MM.1S (cell line): ENCODE results near the gene CLTB.

Experiments used
- DNase-seq: peaks from one replicate; pipeline ENCODE4 v3.0.0-alpha.2; 2015
- H2AFZ ChIP-seq: fragments of 300-600 bp; sonication (generic); 2 replicates; pipeline ENCODE4 v1.6.0; 2016; ENCODE audit warnings: antibody characterized with exemption, low read length
- H3F3A ChIP-seq: fragments of 300-600 bp; sonication (generic); 2 replicates; pipeline ENCODE4 v1.6.1; 2016; ENCODE audit warnings: mild to moderate bottlenecking, antibody characterized with exemption, low read length, moderate library complexity, mixed read lengths; ENCODE audit not compliant: insufficient read depth
- H3K27ac ChIP-seq: fragments of 300-600 bp; sonication (generic); 2 replicates; pipeline ENCODE4 v1.5.1; 2016; ENCODE audit warnings: mild to moderate bottlenecking, low read length
- H3K27me3 ChIP-seq: fragments of 300-600 bp; sonication (generic); replicated peaks from 2 replicates; pipeline ENCODE4 v1.6.0; 2016; ENCODE audit warnings: low read length; ENCODE audit not compliant: insufficient read depth
- H3K36me3 ChIP-seq: fragments of 300-600 bp; sonication (generic); replicated peaks from 2 replicates; pipeline ENCODE4 v1.6.1; 2016; ENCODE audit warnings: mild to moderate bottlenecking, low read length, mixed read lengths; ENCODE audit not compliant: insufficient read depth
- H3K4me1 ChIP-seq: fragments of 300-600 bp; sonication (generic); 2 replicates; pipeline ENCODE4 v1.6.1; 2016; ENCODE audit warnings: low read length, mixed read lengths
- H3K4me2 ChIP-seq: fragments of 300-600 bp; sonication (generic); 2 replicates; pipeline ENCODE4 v1.6.0; 2016; ENCODE audit warnings: low read depth, low read length
- H3K4me3 ChIP-seq: fragments of 300-600 bp; sonication (generic); 2 replicates; pipeline ENCODE4 v1.5.1; 2016; ENCODE audit warnings: low read length, mixed read lengths
- H3K79me2 ChIP-seq: fragments of 300-600 bp; sonication (generic); 2 replicates; pipeline ENCODE4 v1.6.1; 2016; ENCODE audit warnings: mixed run types, low read length, mixed read lengths
- H3K9ac ChIP-seq: fragments of 300-600 bp; sonication (generic); 2 replicates; pipeline ENCODE4 v1.6.1; 2016; ENCODE audit warnings: low read length, mixed read lengths
- H3K9me2 ChIP-seq: fragments of 300-600 bp; sonication (generic); replicated peaks from 2 replicates; pipeline ENCODE4 v1.6.1; 2016; ENCODE audit warnings: mild to moderate bottlenecking, low read length, mixed read lengths; ENCODE audit not compliant: insufficient read depth
- H3K9me3 ChIP-seq: fragments of 300-600 bp; sonication (generic); replicated peaks from 2 replicates; pipeline ENCODE4 v1.6.1; 2016; ENCODE audit warnings: mild to moderate bottlenecking, low read length, mixed read lengths; ENCODE audit not compliant: insufficient read depth
- H4K20me1 ChIP-seq: fragments of 300-600 bp; sonication (generic); 2 replicates; pipeline ENCODE4 v1.6.1; 2016; ENCODE audit warnings: mild to moderate bottlenecking, low read length, moderate library complexity, mixed read lengths; ENCODE audit not compliant: insufficient read depth
- EZH2 ChIP-seq: fragments of 300-600 bp; sonication (generic); optimal IDR thresholded peaks from 2 replicates; pipeline ENCODE3; 2017; ENCODE audit warnings: low read depth, mild to moderate bottlenecking, antibody characterized with exemption, low read length, mixed read lengths
- EZH2phosphoT487 ChIP-seq: fragments of 300-600 bp; sonication (generic); IDR thresholded peaks from 2 replicates; pipeline ENCODE4 v1.6.1; 2018; ENCODE audit warnings: antibody characterized with exemption, low read length
- TF ChIP-seq, protein P1 (sequence below): fragments of 300-600 bp; sonication (generic); IDR thresholded peaks from 2 replicates; pipeline ENCODE4 v1.5.1; 2016; ENCODE audit warnings: antibody characterized with exemption, low read length, mixed read lengths

CLTB gene

GRCh38 chr5:176350416-176350815 is 65.9 kb downstream of the CLTB start:
- Histone ChIP-seq H3F3A (no peaks in the 10 kb centered on the region), H3K27ac (no peak overlapping the region), H3K9ac (no peak overlapping the region), H3K9me2 (no peaks in the 10 kb centered on the region), H3K9me3 (no peaks in the 10 kb centered on the region), H4K20me1 (no peaks in the 10 kb centered on the region), H3K79me2 (peaks cover 19% of the 10 kb centered on the region), H3K36me3 (no peaks in the 10 kb centered on the region), H3K4me1 (no peaks in the 10 kb centered on the region), H2AFZ (no peak overlapping the region), H3K4me3 (no peak overlapping the region), H3K4me2 (no peak overlapping the region), H3K27me3 (no peaks in the 10 kb centered on the region)
- TF ChIP-seq, protein P1, sequence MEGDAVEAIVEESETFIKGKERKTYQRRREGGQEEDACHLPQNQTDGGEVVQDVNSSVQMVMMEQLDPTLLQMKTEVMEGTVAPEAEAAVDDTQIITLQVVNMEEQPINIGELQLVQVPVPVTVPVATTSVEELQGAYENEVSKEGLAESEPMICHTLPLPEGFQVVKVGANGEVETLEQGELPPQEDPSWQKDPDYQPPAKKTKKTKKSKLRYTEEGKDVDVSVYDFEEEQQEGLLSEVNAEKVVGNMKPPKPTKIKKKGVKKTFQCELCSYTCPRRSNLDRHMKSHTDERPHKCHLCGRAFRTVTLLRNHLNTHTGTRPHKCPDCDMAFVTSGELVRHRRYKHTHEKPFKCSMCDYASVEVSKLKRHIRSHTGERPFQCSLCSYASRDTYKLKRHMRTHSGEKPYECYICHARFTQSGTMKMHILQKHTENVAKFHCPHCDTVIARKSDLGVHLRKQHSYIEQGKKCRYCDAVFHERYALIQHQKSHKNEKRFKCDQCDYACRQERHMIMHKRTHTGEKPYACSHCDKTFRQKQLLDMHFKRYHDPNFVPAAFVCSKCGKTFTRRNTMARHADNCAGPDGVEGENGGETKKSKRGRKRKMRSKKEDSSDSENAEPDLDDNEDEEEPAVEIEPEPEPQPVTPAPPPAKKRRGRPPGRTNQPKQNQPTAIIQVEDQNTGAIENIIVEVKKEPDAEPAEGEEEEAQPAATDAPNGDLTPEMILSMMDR: no peak
- no peak for TF ChIP-seq EZH2phosphoT487
- no peak for TF ChIP-seq EZH2
- DNase-seq: no peak

DNA sequence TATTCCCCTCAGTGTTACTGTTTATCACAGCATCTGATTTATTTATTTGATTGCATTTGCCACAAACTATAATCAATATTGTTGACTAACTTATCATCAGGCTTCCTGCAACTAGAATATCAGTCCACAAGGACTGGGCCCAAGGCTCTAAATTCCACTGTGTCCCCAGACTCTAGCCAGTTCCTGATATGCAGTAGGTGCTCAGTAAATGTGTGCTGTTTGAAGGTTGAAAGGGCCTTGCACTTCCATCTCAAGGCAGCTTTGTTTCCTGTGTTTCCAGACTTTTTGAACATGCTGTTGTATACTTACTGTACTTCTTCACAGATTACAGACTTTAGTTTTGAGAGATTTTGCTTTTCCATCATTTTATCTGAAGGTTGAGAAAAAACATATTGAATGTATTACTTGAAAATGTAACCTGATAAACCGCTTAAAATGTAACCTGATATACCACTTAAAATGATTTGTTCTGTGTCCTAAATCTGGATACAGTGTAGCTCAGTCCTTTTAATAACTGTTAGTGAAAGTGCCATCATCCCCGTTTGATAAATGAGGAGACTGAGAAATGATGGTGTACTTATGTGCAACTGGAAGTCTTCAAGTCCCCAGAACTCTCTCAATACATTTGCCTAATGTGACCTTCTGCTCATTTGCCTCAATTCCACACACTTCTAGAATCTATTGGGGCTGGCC is 73.4 kb downstream of the CLTB start:
- Histone ChIP-seq H3K4me2 (no peak overlapping the region), H3K9ac (no peak overlapping the region), H3K27ac (no peak overlapping the region), H4K20me1 (no peaks in the 10 kb centered on the region), H3K79me2 (no peaks in the 10 kb centered on the region), H3K4me3 (no peak overlapping the region), H3K4me1 (no peaks in the 10 kb centered on the region), H3K27me3 (no peaks in the 10 kb centered on the region), H3K36me3 (no peaks in the 10 kb centered on the region), H3K9me2 (no peaks in the 10 kb centered on the region), H3K9me3 (no peaks in the 10 kb centered on the region), H3F3A (no peaks in the 10 kb centered on the region), H2AFZ (no peak overlapping the region)
- TF ChIP-seq, protein P1: no peak
- no peak for TF ChIP-seq EZH2phosphoT487
- no peak for TF ChIP-seq EZH2
- DNase-seq: no peak
